Mammary epithelial cell (primary cell): ENCODE results near the gene PI4K2A.

Experiments
- CTCF ChIP-seq, 2 donors: IDR thresholded peaks in 1 of 2; conservative IDR thresholded peaks in 1 of 2; 2 replicates each; pipeline ENCODE4 v1.5.1; 2011 to 2012; ENCODE audit warnings: inconsistent platforms in 2 of 2, low read length in 2 of 2, mild to moderate bottlenecking in 2 of 2, control low read depth in 1 of 2, low read depth in 1 of 2; ENCODE audit not compliant: insufficient read depth in 1 of 2; ENCODE audit errors: extremely low read depth in 1 of 2
- EZH2 ChIP-seq: IDR thresholded peaks from 2 replicates; pipeline ENCODE4 v1.6.1; 2012; ENCODE audit warnings: low read length, inconsistent platforms, borderline replicate concordance

GRCh38 chr10:97593421-97593820 lies 47.0 kb upstream of the PI4K2A start:
- TF ChIP-seq CTCF (conservative IDR thresholded peaks at IDR 0.05 in 1 of 2, IDR thresholded peaks at IDR 0.05 in 1 of 2; ENCODE audit: extremely low read depth in 1 of 2, insufficient read depth in 1 of 2, low read depth in 1 of 2, low read length in 2 of 2): no peak
- no peak for TF ChIP-seq EZH2
